IgD-negative memory B cell (primary cell): Measurements from ENCODE around the gene MIF4GD. TPM values are rescaled to one million over a fixed set of nuclear protein-coding genes. Genes with fewer than 3 reads are reported as not detected.

Source experiments
- H3K27ac Mint-ChIP-seq, 3 donors: one replicate each; pipeline ENCODE4 v1.8.0; 2020 to 2022; ENCODE audit warnings: mild to moderate bottlenecking in 3 of 3, mixed read lengths in 3 of 3, moderate library complexity in 1 of 3
- H3K27me3 Mint-ChIP-seq: one replicate; pipeline ENCODE4 v1.8.0; 2021; ENCODE audit warnings: mixed read lengths
- H3K36me3 Mint-ChIP-seq: one replicate; pipeline ENCODE4 v1.8.0; 2020; ENCODE audit warnings: mild to moderate bottlenecking, mixed read lengths
- H3K4me1 Mint-ChIP-seq, 3 donors: one replicate each; pipeline ENCODE4 v1.8.0; 2020 to 2022; ENCODE audit warnings: mixed read lengths in 3 of 3, mild to moderate bottlenecking in 1 of 3
- H3K4me3 Mint-ChIP-seq, 4 donors: one replicate each; pipeline ENCODE4 v1.8.0; 2020 to 2022; ENCODE audit warnings: mild to moderate bottlenecking in 4 of 4, mixed read lengths in 4 of 4, moderate library complexity in 3 of 4
- H3K9me3 Mint-ChIP-seq, 3 donors: one replicate each; pipeline ENCODE4 v1.8.0; 2020 to 2021; ENCODE audit warnings: mixed read lengths in 3 of 3, mild to moderate bottlenecking in 1 of 3
- polyA plus RNA-seq: library from polyadenylated mRNA; unstranded; fragments of 300-500 nt; fragmentation: Illumina TruSeq; gene quantifications from one replicate; pipeline ENCODE4 v1.2.3, GENCODE V29; 2021

Gene MIF4GD
- polyA plus RNA-seq, 1 donor from 2014 or later = 103 TPM

- no peaks in the 10 kb centered on the region for H3K36me3 Mint-ChIP-seq
- H3K27ac Mint-ChIP-seq = peak overlapping the region; percentile 2 to 91 (median 86)
- peak overlapping the region; percentile 69 to 92 (median 84) for H3K4me3 Mint-ChIP-seq
- no peaks in the 10 kb centered on the region for H3K9me3 Mint-ChIP-seq
- H3K27me3 Mint-ChIP-seq = no peaks in the 10 kb centered on the region
- H3K4me1 Mint-ChIP-seq = peaks cover 17 to 19% (median 18%) of the 10 kb centered on the region in 3 donors
Observed at GRCh38 chr17:75271955-75272847, 1.2 kb upstream of the MIF4GD start.

GRCh38 chr17:75271233-75271954 is 363 bp upstream of the MIF4GD start:
- no peaks in the 10 kb centered on the region for H3K27me3 Mint-ChIP-seq
- H3K36me3 Mint-ChIP-seq = peaks cover 3% of the 10 kb centered on the region
- no peaks in the 10 kb centered on the region for H3K9me3 Mint-ChIP-seq
- peaks cover 17 to 20% (median 18%) of the 10 kb centered on the region in 3 donors for H3K4me1 Mint-ChIP-seq
- H3K4me3 Mint-ChIP-seq = peak overlapping the region; percentile 69 to 92 (median 84)
- H3K27ac Mint-ChIP-seq = peak overlapping the region; percentile 2 to 91 (median 86)

GRCh38 chr17:75270218-75270965 is 639 bp downstream of the MIF4GD start:
- peak overlapping the region; percentile 16 to 85 (median 82) for H3K27ac Mint-ChIP-seq
- H3K9me3 Mint-ChIP-seq = no peaks in the 10 kb centered on the region
- H3K36me3 Mint-ChIP-seq = peaks cover 3% of the 10 kb centered on the region
- H3K4me1 Mint-ChIP-seq = peaks cover 17 to 21% (median 18%) of the 10 kb centered on the region in 3 donors
- peak overlapping the region; percentile 81 to 93 (median 93) for H3K4me3 Mint-ChIP-seq
- no peaks in the 10 kb centered on the region for H3K27me3 Mint-ChIP-seq

- Mint-ChIP-seq H3K9me3 (no peaks in the 10 kb centered on the region), H3K4me1 (peaks cover 17 to 21% (median 18%) of the 10 kb centered on the region in 3 donors), H3K36me3 (peaks cover 3% of the 10 kb centered on the region), H3K27ac (peak overlapping the region in 2 of 3 donors; percentile 16 to 82), H3K27me3 (no peaks in the 10 kb centered on the region), H3K4me3 (peak overlapping the region; percentile 30 to 93 (median 87))
Observed at GRCh38 chr17:75269844-75270217, 1.2 kb downstream of the MIF4GD start.

- peak overlapping the region in 1 of 4 donors; percentile 93 for H3K4me3 Mint-ChIP-seq
- H3K27me3 Mint-ChIP-seq = no peaks in the 10 kb centered on the region
- peak overlapping the region in 1 of 3 donors; percentile 90 for H3K27ac Mint-ChIP-seq
- no peaks in the 10 kb centered on the region for H3K9me3 Mint-ChIP-seq
- H3K4me1 Mint-ChIP-seq = peaks cover 11 to 17% (median 17%) of the 10 kb centered on the region in 3 donors
- H3K36me3 Mint-ChIP-seq = peaks cover 3% of the 10 kb centered on the region
Observed at GRCh38 chr17:75267411-75268232, 3.4 kb downstream of the MIF4GD start.

- peaks cover 15 to 21% (median 19%) of the 10 kb centered on the region in 3 donors for H3K4me1 Mint-ChIP-seq
Observed at GRCh38 chr17:75267153-75267410, 3.9 kb downstream of the MIF4GD start.

GRCh38 chr17:75266316-75267152 is 4.5 kb downstream of the MIF4GD start:
- peak overlapping the region in 2 of 3 donors; percentile 55 to 75 for H3K27ac Mint-ChIP-seq

More at GRCh38 chr17:75267153-75267410, 3.9 kb downstream of the MIF4GD start:
- peak overlapping the region in 2 of 3 donors; percentile 55 to 75 for H3K27ac Mint-ChIP-seq
- H3K36me3 Mint-ChIP-seq = peaks cover 3% of the 10 kb centered on the region
- no peaks in the 10 kb centered on the region for H3K27me3 Mint-ChIP-seq
- peak overlapping the region in 1 of 4 donors; percentile 79 for H3K4me3 Mint-ChIP-seq
- H3K9me3 Mint-ChIP-seq = no peaks in the 10 kb centered on the region

GRCh38 chr17:75265614-75266315 is 5.3 kb downstream of the MIF4GD start:
- peaks cover 3% of the 10 kb centered on the region for H3K36me3 Mint-ChIP-seq
- H3K27ac Mint-ChIP-seq = peak overlapping the region in 1 of 3 donors; percentile 75
- no peaks in the 10 kb centered on the region for H3K9me3 Mint-ChIP-seq
- H3K27me3 Mint-ChIP-seq = no peaks in the 10 kb centered on the region
- peak overlapping the region in 1 of 4 donors; percentile 79 for H3K4me3 Mint-ChIP-seq
- peaks cover 13 to 26% (median 18%) of the 10 kb centered on the region in 3 donors for H3K4me1 Mint-ChIP-seq

More at GRCh38 chr17:75266316-75267152, 4.5 kb downstream of the MIF4GD start:
- peaks cover 13 to 20% (median 16%) of the 10 kb centered on the region in 3 donors for H3K4me1 Mint-ChIP-seq
- H3K4me3 Mint-ChIP-seq = peak overlapping the region in 1 of 4 donors; percentile 79
- H3K36me3 Mint-ChIP-seq = peaks cover 3% of the 10 kb centered on the region
- H3K27me3 Mint-ChIP-seq = no peaks in the 10 kb centered on the region
- no peaks in the 10 kb centered on the region for H3K9me3 Mint-ChIP-seq

GRCh38 chr17:75263055-75263454 is 8.0 kb downstream of the MIF4GD start:
- peak overlapping the region; percentile 47 to 98 (median 88) for H3K4me3 Mint-ChIP-seq
- H3K27me3 Mint-ChIP-seq = no peaks in the 10 kb centered on the region
- peaks cover 26 to 33% (median 28%) of the 10 kb centered on the region in 3 donors for H3K4me1 Mint-ChIP-seq
- H3K9me3 Mint-ChIP-seq = no peaks in the 10 kb centered on the region
- peaks cover 3% of the 10 kb centered on the region for H3K36me3 Mint-ChIP-seq
- peak overlapping the region in 2 of 3 donors; percentile 99 to 100 for H3K27ac Mint-ChIP-seq

- H3K27ac Mint-ChIP-seq = peak overlapping the region; percentile 99 to 100 (median 100)
- H3K4me1 Mint-ChIP-seq = peaks cover 27 to 33% (median 33%) of the 10 kb centered on the region in 3 donors
- peaks cover 3% of the 10 kb centered on the region for H3K36me3 Mint-ChIP-seq
Observed at GRCh38 chr17:75262112-75262606, 8.9 kb downstream of the MIF4GD start.

GRCh38 chr17:75261336-75262111 is 9.5 kb downstream of the MIF4GD start, which contains the start of the genes GGA3 and MRPS7:
Gene GGA3 (minus strand): TSS chr17:75261606. CDS start chr17:75261587, 19 bp downstream.
Gene MRPS7 (plus strand): TSS chr17:75261879. CDS start chr17:75261901, 22 bp downstream.
- H3K27me3 Mint-ChIP-seq = no peaks in the 10 kb centered on the region
- no peaks in the 10 kb centered on the region for H3K9me3 Mint-ChIP-seq
- no peaks in the 10 kb centered on the region for H3K36me3 Mint-ChIP-seq
- peak within 1 kb of the TSS; percentile 99 to 100 (median 100) for H3K27ac Mint-ChIP-seq
- peak within 1 kb of the TSS; percentile 97 to 100 (median 99) for H3K4me3 Mint-ChIP-seq
- peaks cover 30 to 37% (median 33%) of the 10 kb centered on the region in 3 donors for H3K4me1 Mint-ChIP-seq

More at GRCh38 chr17:75262112-75262606, 8.9 kb downstream of the MIF4GD start:
- Mint-ChIP-seq H3K4me3 (peak overlapping the region; percentile 97 to 100 (median 99)), H3K27me3 (no peaks in the 10 kb centered on the region), H3K9me3 (no peaks in the 10 kb centered on the region)
